ENCODE results near the gene MCM10.

DNA sequence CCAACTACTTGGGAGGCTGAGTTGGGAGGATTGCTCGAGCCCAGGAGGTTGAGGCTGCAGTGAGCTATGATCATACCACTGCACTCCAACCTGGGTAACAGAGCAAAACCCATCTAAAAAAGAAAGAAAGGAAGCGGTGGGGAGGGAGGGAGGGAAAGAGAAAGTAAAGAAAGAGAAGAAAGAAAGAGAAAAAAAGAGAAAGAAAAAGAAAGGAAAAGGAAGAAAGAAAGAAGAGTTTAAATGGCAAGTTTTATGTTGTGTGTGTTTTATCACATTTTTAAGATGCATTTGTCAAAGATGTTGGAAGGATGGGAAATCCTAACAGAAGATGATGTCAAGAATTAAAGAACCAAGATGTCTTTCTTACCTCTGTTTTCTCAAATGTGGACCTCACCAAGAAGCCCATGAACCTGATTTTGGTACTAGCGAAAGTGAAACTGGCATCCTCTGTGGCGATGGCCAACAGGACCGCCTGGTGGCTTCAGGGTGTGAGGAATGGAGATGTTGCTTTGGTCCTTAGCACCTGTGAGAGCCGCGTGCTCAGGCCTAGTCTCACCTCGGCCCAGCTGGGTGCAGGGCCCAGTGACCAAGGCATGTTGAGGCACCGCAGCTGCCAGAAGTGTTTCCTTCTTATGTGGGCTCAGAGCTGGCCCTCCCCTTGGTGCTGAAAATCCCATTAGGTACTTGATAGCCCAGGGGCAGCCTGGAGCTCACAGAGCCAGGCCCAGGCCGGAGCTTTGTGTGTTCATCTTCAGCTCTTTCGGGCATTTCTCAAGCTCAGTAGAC, 63.0 kb downstream of the MCM10 start:
- TF ChIP-seq, protein P1, sequence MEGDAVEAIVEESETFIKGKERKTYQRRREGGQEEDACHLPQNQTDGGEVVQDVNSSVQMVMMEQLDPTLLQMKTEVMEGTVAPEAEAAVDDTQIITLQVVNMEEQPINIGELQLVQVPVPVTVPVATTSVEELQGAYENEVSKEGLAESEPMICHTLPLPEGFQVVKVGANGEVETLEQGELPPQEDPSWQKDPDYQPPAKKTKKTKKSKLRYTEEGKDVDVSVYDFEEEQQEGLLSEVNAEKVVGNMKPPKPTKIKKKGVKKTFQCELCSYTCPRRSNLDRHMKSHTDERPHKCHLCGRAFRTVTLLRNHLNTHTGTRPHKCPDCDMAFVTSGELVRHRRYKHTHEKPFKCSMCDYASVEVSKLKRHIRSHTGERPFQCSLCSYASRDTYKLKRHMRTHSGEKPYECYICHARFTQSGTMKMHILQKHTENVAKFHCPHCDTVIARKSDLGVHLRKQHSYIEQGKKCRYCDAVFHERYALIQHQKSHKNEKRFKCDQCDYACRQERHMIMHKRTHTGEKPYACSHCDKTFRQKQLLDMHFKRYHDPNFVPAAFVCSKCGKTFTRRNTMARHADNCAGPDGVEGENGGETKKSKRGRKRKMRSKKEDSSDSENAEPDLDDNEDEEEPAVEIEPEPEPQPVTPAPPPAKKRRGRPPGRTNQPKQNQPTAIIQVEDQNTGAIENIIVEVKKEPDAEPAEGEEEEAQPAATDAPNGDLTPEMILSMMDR (IDR thresholded peaks at IDR 0.05; ENCODE audit: low read depth, low read length): no peak
- TF ChIP-seq POLR2A (IDR thresholded peaks at IDR 0.05; ENCODE audit: extremely low read depth, insufficient read length) (no peak), MYC (IDR thresholded peaks at IDR 0.05; ENCODE audit: low read depth, low read length) (no peak)
- TF ChIP-seq, protein P2, sequence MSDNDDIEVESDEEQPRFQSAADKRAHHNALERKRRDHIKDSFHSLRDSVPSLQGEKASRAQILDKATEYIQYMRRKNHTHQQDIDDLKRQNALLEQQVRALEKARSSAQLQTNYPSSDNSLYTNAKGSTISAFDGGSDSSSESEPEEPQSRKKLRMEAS (IDR thresholded peaks at IDR 0.05; ENCODE audit: low read depth, low read length): no peak

All from NB4 (cell line).